IMR-90 (cell line): Measurements from ENCODE around the gene LDHD. TPM values are rescaled to one million over a fixed set of nuclear protein-coding genes. Genes with fewer than 3 reads are reported as not detected.

Experiments used
- ATAC-seq: fragments of 200-7000 bp; cut with Tn5 transposase; 2 replicates; pipeline ENCODE4 v1.9.1; 2020; ENCODE audit warnings: low read depth, mild to moderate bottlenecking, moderate library complexity
- BruUV-seq: library from RNA; stranded (reverse); fragments of 400-500 nt; replicated peaks from 2 replicates; lab custom pipeline; 2021; lab: Mats Ljungman, UMichigan
- CTCF ChIA-PET: fragments of 300-600 bp; formaldehyde crosslinking; extraction: SDS; loops from one replicate; lab custom pipeline; 2021; ENCODE audit warnings: antibody characterized with exemption; lab: Yijun Ruan, JAX
- POLR2A ChIA-PET: fragments of 300-600 bp; sonication (Branson Sonifier 250); formaldehyde crosslinking; loops from one replicate; lab custom pipeline; 2022; ENCODE audit warnings: antibody characterized with exemption; ENCODE audit not compliant: unreplicated experiment; lab: Charles Lee
- DNase-seq: peaks from one replicate; pipeline ENCODE4 v3.0.0; 2013
- H2AFZ ChIP-seq: replicated peaks from 2 replicates; pipeline ENCODE3; 2013; ENCODE audit warnings: low read length, mild to moderate bottlenecking; ENCODE audit not compliant: poor library complexity
- H2AK5ac ChIP-seq: 2 replicates; pipeline ENCODE4 v1.6.1; 2013; ENCODE audit warnings: low read depth, low read length, inconsistent platforms
- H2AK9ac ChIP-seq: replicated peaks from 2 replicates; pipeline ENCODE3; 2013; ENCODE audit warnings: mild to moderate bottlenecking, low read depth, low read length, moderate library complexity; ENCODE audit not compliant: poor library complexity
- H2BK120ac ChIP-seq: 2 replicates; pipeline ENCODE4 v1.6.1; 2013; ENCODE audit warnings: low read depth, low read length, inconsistent platforms
- H2BK15ac ChIP-seq: 3 replicates; pipeline ENCODE4 v1.6.1; 2013; ENCODE audit warnings: low read depth, low read length, inconsistent platforms
- H2BK20ac ChIP-seq: 2 replicates; pipeline ENCODE4 v1.6.1; 2013; ENCODE audit warnings: low read depth, mild to moderate bottlenecking, inconsistent platforms, low read length, moderate library complexity
- H2BK5ac ChIP-seq: 2 replicates; pipeline ENCODE4 v1.6.1; 2013; ENCODE audit warnings: mild to moderate bottlenecking, low read depth, low read length, inconsistent platforms; ENCODE audit not compliant: poor library complexity, severe bottlenecking
- H3K14ac ChIP-seq: replicated peaks from 2 replicates; pipeline ENCODE4 v1.6.1; 2013; ENCODE audit warnings: low read depth, low read length, inconsistent platforms
- H3K18ac ChIP-seq: 2 replicates; pipeline ENCODE4 v1.6.1; 2013; ENCODE audit warnings: low read depth, low read length, control low read depth
- H3K23ac ChIP-seq: 2 replicates; pipeline ENCODE4 v1.6.1; 2013; ENCODE audit warnings: low read depth, low read length, inconsistent platforms
- H3K27ac ChIP-seq: 2 replicates; pipeline ENCODE4 v1.5.1; 2013; ENCODE audit warnings: mild to moderate bottlenecking, control low read depth, low read length; ENCODE audit not compliant: insufficient read depth
- H3K27me3 ChIP-seq: 2 replicates; pipeline ENCODE4 v1.6.1; 2013; ENCODE audit warnings: low read length; ENCODE audit not compliant: control insufficient read depth, insufficient read depth
- H3K36me3 ChIP-seq: 2 replicates; pipeline ENCODE4 v1.6.1; 2013; ENCODE audit warnings: low read length, mixed read lengths; ENCODE audit not compliant: control insufficient read depth, insufficient read depth
- H3K4ac ChIP-seq: 2 replicates; pipeline ENCODE4 v1.6.1; 2013; ENCODE audit warnings: low read depth, low read length, inconsistent platforms
- H3K4me1 ChIP-seq: 2 replicates; pipeline ENCODE4 v1.6.1; 2013; ENCODE audit warnings: low read length, mixed read lengths; ENCODE audit not compliant: control insufficient read depth, insufficient read depth
- H3K4me2 ChIP-seq: 2 replicates; pipeline ENCODE4 v1.6.1; 2013; ENCODE audit warnings: low read depth, mild to moderate bottlenecking, control low read depth, low read length, moderate library complexity
- H3K4me3 ChIP-seq: 2 replicates; pipeline ENCODE4 v1.5.1; 2013; ENCODE audit warnings: low read depth, mild to moderate bottlenecking, control low read depth, low read length, moderate library complexity; ENCODE audit not compliant: insufficient read depth
- H3K56ac ChIP-seq: 2 replicates; pipeline ENCODE4 v1.6.1; 2013; ENCODE audit warnings: low read length, inconsistent platforms; ENCODE audit not compliant: insufficient read depth; ENCODE audit errors: extremely low read depth
- H3K79me1 ChIP-seq, 2 experiments: 2 replicates each; pipeline ENCODE4 v1.6.1; 2013; ENCODE audit warnings: low read length in 2 of 2, inconsistent platforms in 1 of 2, low read depth in 1 of 2
- H3K9ac ChIP-seq: 2 replicates; pipeline ENCODE4 v1.6.1; 2013; ENCODE audit warnings: low read depth, low read length, control low read depth
- H3K9me1 ChIP-seq: 2 replicates; pipeline ENCODE4 v1.6.1; 2013; ENCODE audit warnings: low read length, inconsistent platforms; ENCODE audit not compliant: insufficient read depth
- H3K9me3 ChIP-seq: 2 replicates; pipeline ENCODE4 v1.6.1; 2013; ENCODE audit warnings: low read length; ENCODE audit not compliant: control insufficient read depth, insufficient read depth
- H4K20me1 ChIP-seq: 2 replicates; pipeline ENCODE4 v1.6.1; 2013; ENCODE audit warnings: low read length, inconsistent platforms; ENCODE audit not compliant: insufficient read depth
- H4K5ac ChIP-seq: 2 replicates; pipeline ENCODE4 v1.6.1; 2013; ENCODE audit warnings: mild to moderate bottlenecking, low read depth, low read length, control low read depth
- H4K8ac ChIP-seq, 2 experiments: 2 replicates each; pipeline ENCODE4 v1.6.1; 2013; ENCODE audit warnings: low read depth in 2 of 2, low read length in 2 of 2, control low read depth in 1 of 2, inconsistent platforms in 1 of 2
- H4K91ac ChIP-seq: 2 replicates; pipeline ENCODE4 v1.6.1; 2013; ENCODE audit warnings: low read depth, low read length, inconsistent platforms; ENCODE audit not compliant: insufficient read depth
- BHLHE40 ChIP-seq: fragments of 150-350 bp; IDR thresholded peaks from 2 replicates; pipeline ENCODE4 v1.6.1; 2016; ENCODE audit warnings: mild to moderate bottlenecking, low read depth, low read length
- CEBPB ChIP-seq: IDR thresholded peaks from 2 replicates; pipeline ENCODE4 v1.6.1; 2012; ENCODE audit warnings: low read depth, low read length, improper control_type of control experiment
- CHD1 ChIP-seq: IDR thresholded peaks from 2 replicates; pipeline ENCODE4 v1.6.1; 2012; ENCODE audit warnings: low read depth, low read length, improper control_type of control experiment
- ELK1 ChIP-seq: fragments of 150-350 bp; IDR thresholded peaks from 2 replicates; pipeline ENCODE4 v1.6.1; 2016; ENCODE audit warnings: low read depth, mild to moderate bottlenecking, low read length, moderate library complexity, borderline replicate concordance
- FOS ChIP-seq: fragments of 150-350 bp; IDR thresholded peaks from 2 replicates; pipeline ENCODE4 v1.6.1; 2016; ENCODE audit warnings: low read depth, low read length
- MAFK ChIP-seq: IDR thresholded peaks from 2 replicates; pipeline ENCODE4 v1.6.1; 2012; ENCODE audit warnings: low read depth, low read length, improper control_type of control experiment
- MAZ ChIP-seq: IDR thresholded peaks from 2 replicates; pipeline ENCODE4 v1.6.1; 2012; ENCODE audit warnings: low read depth, mild to moderate bottlenecking, low read length, improper control_type of control experiment, moderate library complexity, borderline replicate concordance
- MXI1 ChIP-seq: IDR thresholded peaks from 2 replicates; pipeline ENCODE4 v1.6.1; 2012; ENCODE audit warnings: low read depth, mild to moderate bottlenecking, low read length, moderate library complexity, borderline replicate concordance
- NFE2L2 ChIP-seq: fragments of 150-350 bp; IDR thresholded peaks from 2 replicates; pipeline ENCODE4 v1.6.1; 2016; ENCODE audit warnings: low read depth, mild to moderate bottlenecking, low read length
- POLR2A ChIP-seq: IDR thresholded peaks from 2 replicates; pipeline ENCODE4 v1.6.1; 2012; ENCODE audit warnings: mild to moderate bottlenecking, low read depth, low read length
- RAD21 ChIP-seq: IDR thresholded peaks from 2 replicates; pipeline ENCODE4 v1.6.1; 2012; ENCODE audit warnings: low read length, improper control_type of control experiment
- RCOR1 ChIP-seq: IDR thresholded peaks from 2 replicates; pipeline ENCODE4 v1.6.1; 2012; ENCODE audit warnings: mild to moderate bottlenecking, low read length, improper control_type of control experiment; ENCODE audit not compliant: insufficient replicate concordance
- RFX5 ChIP-seq: IDR thresholded peaks from 2 replicates; pipeline ENCODE4 v1.8.0; 2012; ENCODE audit warnings: low read depth, mild to moderate bottlenecking, low read length, moderate library complexity
- SMC3 ChIP-seq: fragments of 150-350 bp; IDR thresholded peaks from 2 replicates; pipeline ENCODE4 v1.6.1; 2016; ENCODE audit warnings: low read depth, mild to moderate bottlenecking, antibody characterized with exemption, low read length, moderate library complexity
- USF2 ChIP-seq: fragments of 150-350 bp; IDR thresholded peaks from 2 replicates; pipeline ENCODE4 v1.6.1; 2017; ENCODE audit warnings: mild to moderate bottlenecking, antibody characterized with exemption, low read length, low read depth
- WGBS, 2 experiments: methylation state at CpG; one replicate each; pipeline versions ENCODE4 v1.1.5 to v1.1.7; 2013; ENCODE audit warnings: missing lambda C conversion rate in 2 of 2; ENCODE audit not compliant: insufficient read length in 1 of 2; ENCODE audit errors: extremely low coverage in 2 of 2; 5-methylcytosine and 5-hydroxymethylcytosine counted together
- dilution Hi-C: fragments of 300-500 bp; cut with HindIII; formaldehyde crosslinking; loops from one replicate; pipeline ENCODE4 v1.14.3; 2018; ENCODE audit warnings: low sequenced_read_pairs; ENCODE audit not compliant: unreplicated experiment
- in situ Hi-C: fragments of 300-500 bp; cut with MboI; formaldehyde crosslinking; loops from 3 replicates; pipeline ENCODE4 v1.14.3; 2019; ENCODE audit warnings: low sequenced_read_pairs, inconsistent platforms, mixed read lengths
- intact Hi-C: fragments of 100-400 bp; cut with micrococcal nuclease; formaldehyde crosslinking; loops from 2 replicates; pipeline ENCODE4 v1.10.0; 2022
- polyA plus RNA-seq, 3 experiments: library from polyadenylated mRNA; depleted of rRNA; stranded (reverse); fragments of >200 nt; gene quantifications; 2 replicates each; pipeline ENCODE4 v1.2.3, GENCODE V29; 2012; ENCODE audit warnings: low replicate concordance in 1 of 3
- total RNA-seq: library from RNA; depleted of rRNA; stranded (reverse); fragments of >200 nt; gene quantifications from 2 replicates; pipeline ENCODE4 v1.2.3, GENCODE V29; 2012
- TF ChIP-seq, protein P1 (sequence below): conservative IDR thresholded peaks from 2 replicates; pipeline ENCODE4 v1.5.1; 2012; ENCODE audit warnings: mild to moderate bottlenecking, low read depth, low read length, improper control_type of control experiment

LDHD gene
- total and polyA plus RNA-seq, 2 of the 4 experiments (the other 2 are of a cell fraction) = under 0.01 to 0.26 TPM

- no peak overlapping the region for H3K4me3 ChIP-seq
- no peak overlapping the region for H4K8ac ChIP-seq
- no peak overlapping the region for H2BK5ac ChIP-seq
- no peak overlapping the region for H2AK9ac ChIP-seq
- no TSS peak for BruUV-seq
- H3K18ac ChIP-seq = no peak overlapping the region
- no peak overlapping the region for H2BK120ac ChIP-seq
- TF ChIP-seq CHD1 = no peak
- no peak for TF ChIP-seq ELK1
- TF ChIP-seq SMC3 = no peak
- no peak for TF ChIP-seq BHLHE40
- TF ChIP-seq CEBPB = no peak
- TF ChIP-seq MXI1 = no peak
- no peak for TF ChIP-seq USF2
- TF ChIP-seq, protein P1, sequence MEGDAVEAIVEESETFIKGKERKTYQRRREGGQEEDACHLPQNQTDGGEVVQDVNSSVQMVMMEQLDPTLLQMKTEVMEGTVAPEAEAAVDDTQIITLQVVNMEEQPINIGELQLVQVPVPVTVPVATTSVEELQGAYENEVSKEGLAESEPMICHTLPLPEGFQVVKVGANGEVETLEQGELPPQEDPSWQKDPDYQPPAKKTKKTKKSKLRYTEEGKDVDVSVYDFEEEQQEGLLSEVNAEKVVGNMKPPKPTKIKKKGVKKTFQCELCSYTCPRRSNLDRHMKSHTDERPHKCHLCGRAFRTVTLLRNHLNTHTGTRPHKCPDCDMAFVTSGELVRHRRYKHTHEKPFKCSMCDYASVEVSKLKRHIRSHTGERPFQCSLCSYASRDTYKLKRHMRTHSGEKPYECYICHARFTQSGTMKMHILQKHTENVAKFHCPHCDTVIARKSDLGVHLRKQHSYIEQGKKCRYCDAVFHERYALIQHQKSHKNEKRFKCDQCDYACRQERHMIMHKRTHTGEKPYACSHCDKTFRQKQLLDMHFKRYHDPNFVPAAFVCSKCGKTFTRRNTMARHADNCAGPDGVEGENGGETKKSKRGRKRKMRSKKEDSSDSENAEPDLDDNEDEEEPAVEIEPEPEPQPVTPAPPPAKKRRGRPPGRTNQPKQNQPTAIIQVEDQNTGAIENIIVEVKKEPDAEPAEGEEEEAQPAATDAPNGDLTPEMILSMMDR = no peak
- TF ChIP-seq RFX5 = no peak
- no peak for TF ChIP-seq POLR2A
- TF ChIP-seq RAD21 = no peak
- no peak for TF ChIP-seq RCOR1
- TF ChIP-seq FOS = no peak
- TF ChIP-seq MAZ = no peak
- TF ChIP-seq MAFK = no peak
- TF ChIP-seq NFE2L2 = no peak
- no peak overlapping the region for H3K14ac ChIP-seq
- ChIA-PET CTCF (no interaction called here), POLR2A (no interaction called here)
- H4K20me1 ChIP-seq = no peaks in the 10 kb centered on the region
- H2BK20ac ChIP-seq = no peak overlapping the region
- no peak overlapping the region for H3K27ac ChIP-seq
- in situ Hi-C loops (no loop called here), intact Hi-C loops (no loop called here), dilution Hi-C loops (no loop called here)
- no peak overlapping the region for H2AFZ ChIP-seq
- no peak overlapping the region for H2AK5ac ChIP-seq
- no peaks in the 10 kb centered on the region for H3K36me3 ChIP-seq
- H2BK15ac ChIP-seq = no peak overlapping the region
- no peaks in the 10 kb centered on the region for H3K79me1 ChIP-seq
- H3K4ac ChIP-seq = no peak overlapping the region
- H3K4me2 ChIP-seq = no peak overlapping the region
- H4K5ac ChIP-seq = no peak overlapping the region
- no peaks in the 10 kb centered on the region for H3K9me3 ChIP-seq
- H3K23ac ChIP-seq = no peak overlapping the region
- no CpG with 5 or more reads among the region's 5 CpGs for WGBS, 2 experiments
- no peak overlapping the region for H4K91ac ChIP-seq
- H3K9me1 ChIP-seq = no peaks in the 10 kb centered on the region
- no peaks in the 10 kb centered on the region for H3K4me1 ChIP-seq
- no peak overlapping the region for H3K9ac ChIP-seq
- H3K56ac ChIP-seq = no peak overlapping the region
- no peak for ATAC-seq
- DNase-seq = no peak
- H3K27me3 ChIP-seq = no peaks in the 10 kb centered on the region; the same call in 1 of the 2 replicates
These were observed 22.9 kb upstream of the LDHD start for GRCh38 chr16:75139498-75139897.
